ENCODE data around the gene SLC16A5. TPM values are rescaled to one million over a fixed set of nuclear protein-coding genes. Genes with fewer than 3 reads are reported as not detected.

The SLC16A5 gene
- total RNA-seq, 1 experiment from 2014 or later, result 32.4 TPM

GRCh38 chr17:75087558-75088453, at the start of gene SLC16A5 (continued):
- TF ChIP-seq, protein P1, sequence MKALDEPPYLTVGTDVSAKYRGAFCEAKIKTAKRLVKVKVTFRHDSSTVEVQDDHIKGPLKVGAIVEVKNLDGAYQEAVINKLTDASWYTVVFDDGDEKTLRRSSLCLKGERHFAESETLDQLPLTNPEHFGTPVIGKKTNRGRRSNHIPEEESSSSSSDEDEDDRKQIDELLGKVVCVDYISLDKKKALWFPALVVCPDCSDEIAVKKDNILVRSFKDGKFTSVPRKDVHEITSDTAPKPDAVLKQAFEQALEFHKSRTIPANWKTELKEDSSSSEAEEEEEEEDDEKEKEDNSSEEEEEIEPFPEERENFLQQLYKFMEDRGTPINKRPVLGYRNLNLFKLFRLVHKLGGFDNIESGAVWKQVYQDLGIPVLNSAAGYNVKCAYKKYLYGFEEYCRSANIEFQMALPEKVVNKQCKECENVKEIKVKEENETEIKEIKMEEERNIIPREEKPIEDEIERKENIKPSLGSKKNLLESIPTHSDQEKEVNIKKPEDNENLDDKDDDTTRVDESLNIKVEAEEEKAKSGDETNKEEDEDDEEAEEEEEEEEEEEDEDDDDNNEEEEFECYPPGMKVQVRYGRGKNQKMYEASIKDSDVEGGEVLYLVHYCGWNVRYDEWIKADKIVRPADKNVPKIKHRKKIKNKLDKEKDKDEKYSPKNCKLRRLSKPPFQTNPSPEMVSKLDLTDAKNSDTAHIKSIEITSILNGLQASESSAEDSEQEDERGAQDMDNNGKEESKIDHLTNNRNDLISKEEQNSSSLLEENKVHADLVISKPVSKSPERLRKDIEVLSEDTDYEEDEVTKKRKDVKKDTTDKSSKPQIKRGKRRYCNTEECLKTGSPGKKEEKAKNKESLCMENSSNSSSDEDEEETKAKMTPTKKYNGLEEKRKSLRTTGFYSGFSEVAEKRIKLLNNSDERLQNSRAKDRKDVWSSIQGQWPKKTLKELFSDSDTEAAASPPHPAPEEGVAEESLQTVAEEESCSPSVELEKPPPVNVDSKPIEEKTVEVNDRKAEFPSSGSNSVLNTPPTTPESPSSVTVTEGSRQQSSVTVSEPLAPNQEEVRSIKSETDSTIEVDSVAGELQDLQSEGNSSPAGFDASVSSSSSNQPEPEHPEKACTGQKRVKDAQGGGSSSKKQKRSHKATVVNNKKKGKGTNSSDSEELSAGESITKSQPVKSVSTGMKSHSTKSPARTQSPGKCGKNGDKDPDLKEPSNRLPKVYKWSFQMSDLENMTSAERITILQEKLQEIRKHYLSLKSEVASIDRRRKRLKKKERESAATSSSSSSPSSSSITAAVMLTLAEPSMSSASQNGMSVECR (CRISPR knock-in tag; IDR thresholded peaks at IDR 0.05; ENCODE audit: borderline replicate concordance), result no peak
- TF ChIP-seq FOXP1 (CRISPR knock-in tag; IDR thresholded peaks at IDR 0.05; ENCODE audit: borderline replicate concordance), result 0 out of 2 replicates have a peak, but pooled peaks have one; percentile 13
- TF ChIP-seq FOXJ3 (CRISPR knock-in tag; IDR thresholded peaks at IDR 0.05; ENCODE audit: borderline replicate concordance), result no peak
- TF ChIP-seq EMX1 (CRISPR knock-in tag; IDR thresholded peaks at IDR 0.05), result no peak
- TF ChIP-seq ZSCAN18 (CRISPR knock-in tag; IDR thresholded peaks at IDR 0.05), result no peak
- no peak for TF ChIP-seq MYBL2 (CRISPR knock-in tag; IDR thresholded peaks at IDR 0.05)
- no peak for TF ChIP-seq NFATC4 (CRISPR knock-in tag; IDR thresholded peaks at IDR 0.05)
- TF ChIP-seq JUN (CRISPR knock-in tag; IDR thresholded peaks at IDR 0.05), result no peak
- no peak for TF ChIP-seq ZNF671 (CRISPR knock-in tag; IDR thresholded peaks at IDR 0.05)
- TF ChIP-seq ZNF317 (CRISPR knock-in tag; IDR thresholded peaks at IDR 0.05; ENCODE audit: borderline replicate concordance, low read depth), result peak; percentile 57
- no peak for TF ChIP-seq IRF2 (CRISPR knock-in tag; IDR thresholded peaks at IDR 0.05; ENCODE audit: borderline replicate concordance, low read depth)
- no peak for TF ChIP-seq SOX15 (CRISPR knock-in tag; IDR thresholded peaks at IDR 0.05)
- TF ChIP-seq CREM (CRISPR knock-in tag; IDR thresholded peaks at IDR 0.05), result no peak
- TF ChIP-seq NR1H2 (CRISPR knock-in tag; IDR thresholded peaks at IDR 0.05), result no peak
- no peak for TF ChIP-seq GRHL2 (CRISPR knock-in tag; IDR thresholded peaks at IDR 0.05; ENCODE audit: insufficient replicate concordance, severe bottlenecking)
- TF ChIP-seq, protein P2, sequence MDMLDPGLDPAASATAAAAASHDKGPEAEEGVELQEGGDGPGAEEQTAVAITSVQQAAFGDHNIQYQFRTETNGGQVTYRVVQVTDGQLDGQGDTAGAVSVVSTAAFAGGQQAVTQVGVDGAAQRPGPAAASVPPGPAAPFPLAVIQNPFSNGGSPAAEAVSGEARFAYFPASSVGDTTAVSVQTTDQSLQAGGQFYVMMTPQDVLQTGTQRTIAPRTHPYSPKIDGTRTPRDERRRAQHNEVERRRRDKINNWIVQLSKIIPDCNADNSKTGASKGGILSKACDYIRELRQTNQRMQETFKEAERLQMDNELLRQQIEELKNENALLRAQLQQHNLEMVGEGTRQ (CRISPR knock-in tag; IDR thresholded peaks at IDR 0.05), result peak; percentile 21; the same call in 1 of the 2 replicates
- no peak for TF ChIP-seq TEAD1 (CRISPR knock-in tag; IDR thresholded peaks at IDR 0.05)
- no peak for TF ChIP-seq ZNF263 (CRISPR knock-in tag; IDR thresholded peaks at IDR 0.05; ENCODE audit: low read depth)
- no peak for TF ChIP-seq ZBTB21 (CRISPR knock-in tag; IDR thresholded peaks at IDR 0.05; ENCODE audit: borderline replicate concordance)

DNA sequence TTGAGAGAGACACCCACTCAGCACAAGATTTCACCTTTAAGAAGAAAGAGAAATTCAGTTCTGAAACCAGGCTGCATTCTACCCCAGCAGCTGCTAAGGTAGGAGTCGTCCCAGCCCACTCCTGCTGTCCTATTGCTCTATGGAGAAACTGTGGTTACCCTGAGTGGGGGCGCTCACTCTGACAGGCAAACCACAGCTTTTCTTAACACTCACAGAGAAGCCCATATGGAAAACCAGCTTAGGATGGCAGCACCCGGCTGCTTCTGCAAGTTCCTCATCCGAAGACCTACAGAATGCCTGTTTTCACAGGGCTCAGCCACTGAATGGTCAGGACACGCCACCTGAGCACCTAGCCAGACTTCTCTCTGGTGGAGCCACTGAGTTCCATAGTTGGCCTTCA, 48.5 kb upstream of the SLC16A5 start:
- H3K9me3 Mint-ChIP-seq, result no peaks in the 10 kb centered on the region
- CTCF ChIA-PET, result interaction anchor here (2.1 kb wide), 1 partner anchor 27 kb away, joined by 4 read pairs; the partner anchor contains the start of gene MRPL58
- no peak for DNase-seq (ENCODE audit: low spot score)
- TF ChIP-seq SOX15 (CRISPR knock-in tag; IDR thresholded peaks at IDR 0.05) (no peak), ZNF219 (CRISPR knock-in tag; IDR thresholded peaks at IDR 0.05; ENCODE audit: borderline replicate concordance) (no peak)
- POLR2A ChIA-PET, result interaction anchor here (1.1 kb wide), 1 partner anchor 42 kb away, joined by 3 read pairs; no protein-coding TSS in a partner anchor
- no peak for ATAC-seq
- peaks cover 54% of the 10 kb centered on the region for H3K4me1 Mint-ChIP-seq
- no peak overlapping the region for H3K4me3 Mint-ChIP-seq
- peaks cover 45% of the 10 kb centered on the region for H3K36me3 Mint-ChIP-seq
- H3K27me3 Mint-ChIP-seq (ENCODE audit: low read depth), result peaks cover 6% of the 10 kb centered on the region; the same call in 1 of the 2 replicates
- H3K27ac Mint-ChIP-seq, result peak overlapping the region; percentile 23; the same call in 1 of the 2 replicates
